ENCODE measurements around the gene CABLES2.

Gene CABLES2

DNA sequence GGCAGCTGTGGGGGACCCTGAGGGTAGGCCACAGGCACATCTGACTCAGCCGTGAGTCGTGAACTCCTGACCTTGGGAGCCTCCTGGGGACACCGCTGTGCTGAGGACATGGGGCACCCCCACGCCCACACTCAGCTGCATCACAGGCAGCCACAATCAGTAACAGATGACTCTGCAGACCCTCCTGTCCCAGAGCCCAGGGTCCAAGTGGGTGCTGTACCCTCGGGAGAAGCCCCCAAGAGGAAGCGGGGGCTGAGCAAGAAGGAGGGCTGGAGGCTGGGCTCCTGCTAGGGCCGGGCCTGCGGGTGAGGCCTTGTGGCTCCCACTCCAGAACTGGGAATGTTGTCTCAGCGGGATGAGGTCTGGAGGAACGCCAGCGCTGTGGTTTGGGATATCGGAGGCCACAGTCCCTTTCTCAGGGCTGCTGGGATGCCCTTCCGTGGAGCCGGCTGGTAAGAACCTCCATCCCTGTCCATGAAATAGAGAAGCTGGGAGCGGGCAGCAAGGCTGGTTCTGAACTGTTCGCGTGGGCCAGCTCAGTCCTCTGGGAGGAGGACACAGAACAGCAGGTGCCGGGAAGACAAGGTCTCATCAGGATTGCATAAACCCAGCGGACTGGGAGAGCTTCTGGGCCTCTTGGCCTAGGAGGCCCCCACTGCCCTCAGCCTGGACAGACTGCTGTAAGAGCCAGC, 36.8 kb downstream of the CABLES2 start:
- DNase-seq (ENCODE audit: low spot score): no peak

DNA sequence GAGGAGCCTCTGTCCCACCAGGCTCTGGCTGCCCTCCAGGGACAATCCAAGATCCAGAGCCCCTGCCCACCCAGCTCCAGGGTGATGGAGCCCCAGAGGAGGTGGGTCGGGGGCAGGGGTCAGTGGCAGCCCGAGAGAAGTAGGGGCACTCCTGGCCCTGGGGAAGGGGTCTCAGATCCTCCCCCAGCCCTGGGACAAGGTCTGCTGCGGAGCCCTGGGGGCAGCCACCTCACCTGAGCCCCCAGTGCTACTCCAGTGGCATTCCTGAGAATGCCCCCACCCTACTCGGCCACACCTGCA, 37.3 kb downstream of the CABLES2 start:
- DNase-seq (ENCODE audit: low spot score): no peak

DNA sequence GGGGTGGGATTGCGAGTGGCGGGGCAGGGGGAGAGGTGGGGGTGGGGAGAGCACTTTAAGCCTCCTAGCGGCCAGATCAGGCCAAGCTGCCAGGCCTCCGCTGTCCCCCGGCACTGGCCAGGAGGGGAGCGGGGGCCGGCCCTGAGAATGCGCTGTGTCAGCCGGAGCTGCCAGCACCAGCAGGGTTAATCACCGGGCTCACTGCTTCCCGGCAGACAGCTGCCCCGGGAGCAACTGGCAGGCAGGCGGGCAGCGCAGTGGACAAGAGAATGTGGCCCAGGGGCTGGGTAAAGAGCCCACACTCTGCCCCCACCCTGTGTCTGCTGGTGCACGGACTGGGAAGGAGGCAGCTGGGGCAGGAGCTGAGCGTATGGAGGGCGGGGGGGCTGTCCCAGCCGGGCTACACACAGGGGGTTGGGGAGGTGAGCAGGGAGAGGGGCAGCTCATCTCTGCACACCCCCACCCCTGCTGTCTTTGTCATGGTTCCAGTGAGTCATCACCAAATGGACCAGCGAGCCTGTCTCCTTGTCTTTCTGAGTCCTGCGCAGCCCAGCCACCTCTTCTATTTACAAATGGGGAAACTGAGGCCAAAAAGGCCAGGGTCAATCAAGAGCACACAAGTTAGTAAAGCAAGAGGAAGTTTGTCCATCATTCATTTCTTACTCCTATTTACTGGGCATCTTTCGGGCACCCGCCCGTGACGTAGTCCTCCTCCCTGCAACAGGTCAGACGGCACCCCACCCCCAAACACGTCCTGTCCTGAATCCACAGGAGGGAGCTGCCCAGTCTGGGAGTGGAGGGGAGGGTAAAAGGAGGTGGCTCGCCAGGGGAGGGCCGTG, 37.9 kb downstream of the CABLES2 start:
- no peak for DNase-seq (ENCODE audit: low spot score)

DNA sequence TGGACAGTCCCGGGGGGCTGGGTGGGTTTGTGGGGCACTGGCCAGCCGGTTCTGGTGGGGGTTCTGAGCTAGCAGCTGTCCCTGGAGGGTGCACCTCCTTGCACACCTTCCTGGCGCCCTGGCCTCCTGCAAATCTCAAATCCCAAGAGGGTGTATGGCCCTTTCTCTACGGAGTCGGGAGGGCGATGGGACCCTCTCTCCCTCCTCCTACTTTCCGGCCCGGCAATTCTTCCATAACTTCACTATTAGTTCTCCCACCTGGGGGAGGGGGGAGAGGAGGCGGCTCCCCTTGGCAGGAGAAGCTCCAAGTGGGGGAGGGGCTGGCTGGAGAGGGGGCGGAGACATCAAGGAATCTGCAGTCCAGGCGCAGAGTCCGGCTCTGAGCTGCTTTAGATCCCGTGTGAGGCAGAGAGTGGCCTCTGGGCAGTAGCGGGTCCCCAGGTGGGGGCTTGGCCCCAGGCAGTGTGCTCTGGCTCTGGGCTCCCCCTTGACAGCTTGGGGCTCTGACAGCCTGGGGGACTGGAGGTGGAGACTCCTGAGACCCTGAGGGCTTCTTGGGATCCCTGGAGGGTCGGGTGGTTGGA, 38.6 kb downstream of the CABLES2 start:
- DNase-seq (ENCODE audit: low spot score): no peak

DNA sequence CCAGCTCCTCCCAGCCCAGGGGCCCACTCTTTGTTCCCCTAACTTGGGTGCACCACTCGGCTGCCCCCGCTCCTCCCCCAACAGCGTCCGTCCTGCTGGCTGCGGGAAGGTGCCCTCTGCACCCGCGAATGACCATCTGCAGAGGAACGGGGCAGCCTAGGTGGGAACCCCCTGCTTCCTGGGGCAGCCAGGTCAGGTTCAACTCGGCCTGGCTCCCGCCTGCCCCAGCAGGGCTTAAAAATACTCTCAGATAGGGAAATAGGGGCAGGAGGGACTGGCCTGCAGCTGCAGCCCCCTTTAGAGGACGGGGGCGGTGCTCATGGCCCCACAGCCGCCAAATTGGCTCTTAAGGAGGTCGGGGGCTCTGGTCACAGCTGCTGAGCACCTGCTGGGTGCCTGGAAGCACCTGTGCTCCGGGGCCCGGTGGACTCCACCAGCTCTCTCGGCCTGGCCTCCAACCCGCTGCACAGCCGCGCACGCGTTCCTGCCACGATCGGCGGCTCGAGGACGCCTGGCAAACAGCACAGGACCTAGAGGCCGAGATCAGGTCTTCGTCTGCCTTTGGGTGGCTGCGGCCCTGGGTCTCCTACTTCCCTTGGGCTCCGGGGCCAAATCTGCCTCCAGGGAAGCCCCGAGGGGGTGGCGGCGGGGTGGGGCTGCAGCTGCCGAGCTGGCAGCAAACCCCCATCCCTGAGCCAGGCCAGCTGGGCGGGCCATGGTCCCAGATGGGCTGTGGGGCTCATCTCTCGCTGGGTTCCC, 39.3 kb downstream of the CABLES2 start:
- DNase-seq (ENCODE audit: low spot score): no peak

DNA sequence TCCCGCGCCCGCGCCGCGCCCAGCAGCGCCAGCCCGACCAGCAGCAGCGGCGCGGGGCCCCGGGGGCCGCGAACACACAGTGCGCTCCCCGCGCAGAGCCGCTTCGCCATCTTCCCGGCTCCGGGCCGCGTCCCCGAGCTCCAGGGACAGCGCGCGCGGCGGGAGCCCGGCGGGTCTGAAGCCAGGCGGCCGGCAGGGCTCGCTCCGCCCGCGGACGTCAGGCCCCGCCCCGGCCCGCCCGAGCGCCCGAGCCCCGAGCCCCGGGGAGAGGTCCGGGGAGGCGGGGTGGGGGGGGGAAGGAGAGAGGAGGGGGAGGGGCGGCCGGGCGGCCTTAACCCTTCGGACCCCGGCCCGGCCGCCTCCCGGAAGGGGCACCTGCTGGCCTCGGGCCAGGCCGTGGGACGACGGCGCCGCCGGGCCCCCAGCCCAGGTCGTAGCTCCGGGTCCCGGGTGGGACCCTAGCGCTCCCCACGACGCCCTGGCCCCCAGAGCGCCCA, 39.9 kb downstream of the CABLES2 start, which contains the start of gene LAMA5:
LAMA5 (minus strand) TSS at position 177 of the 497 bp plus-strand sequence; CDS start at position 110, 67 bp downstream.
- no peak for DNase-seq (ENCODE audit: low spot score)

DNA sequence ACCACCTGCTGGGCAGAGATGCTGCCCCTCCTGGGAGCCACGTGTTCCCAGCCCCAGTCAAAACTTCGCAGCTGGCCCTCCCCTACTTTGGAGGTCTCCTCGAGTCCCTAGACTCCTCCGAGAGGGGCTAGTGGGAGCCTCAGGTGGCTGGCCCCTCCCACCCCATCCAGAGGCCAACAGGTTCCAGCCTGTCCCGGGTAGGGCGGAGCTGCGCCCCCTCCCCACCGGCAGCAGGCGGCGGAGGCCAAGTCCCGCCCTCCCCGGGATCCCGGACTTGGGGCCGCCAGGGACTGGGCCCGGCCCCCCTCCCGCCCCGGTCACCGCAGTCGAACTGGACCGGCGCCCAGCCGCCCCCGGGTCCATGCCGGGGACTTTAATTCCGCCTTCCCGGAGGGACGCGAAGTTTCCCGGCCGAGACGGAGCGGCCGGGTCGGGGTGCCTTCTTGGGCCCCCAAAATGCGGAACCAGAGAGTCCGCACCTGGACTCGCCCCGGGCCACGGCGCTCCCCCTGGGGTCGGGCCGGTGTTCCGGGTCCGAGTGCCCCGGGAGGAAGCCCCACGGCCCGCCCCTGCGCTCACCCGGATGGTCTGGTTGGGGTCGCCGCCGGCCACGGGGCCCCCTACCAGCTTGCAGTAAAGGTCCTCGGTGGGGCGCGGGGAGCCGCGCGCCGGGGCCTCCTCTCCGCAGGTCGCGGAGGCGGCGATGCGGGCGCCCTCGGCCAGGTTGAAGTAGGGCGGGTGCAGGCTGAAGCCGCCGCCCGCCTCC, 40.5 kb downstream of the CABLES2 start:
- DNase-seq (ENCODE audit: low spot score): no peak

DNA sequence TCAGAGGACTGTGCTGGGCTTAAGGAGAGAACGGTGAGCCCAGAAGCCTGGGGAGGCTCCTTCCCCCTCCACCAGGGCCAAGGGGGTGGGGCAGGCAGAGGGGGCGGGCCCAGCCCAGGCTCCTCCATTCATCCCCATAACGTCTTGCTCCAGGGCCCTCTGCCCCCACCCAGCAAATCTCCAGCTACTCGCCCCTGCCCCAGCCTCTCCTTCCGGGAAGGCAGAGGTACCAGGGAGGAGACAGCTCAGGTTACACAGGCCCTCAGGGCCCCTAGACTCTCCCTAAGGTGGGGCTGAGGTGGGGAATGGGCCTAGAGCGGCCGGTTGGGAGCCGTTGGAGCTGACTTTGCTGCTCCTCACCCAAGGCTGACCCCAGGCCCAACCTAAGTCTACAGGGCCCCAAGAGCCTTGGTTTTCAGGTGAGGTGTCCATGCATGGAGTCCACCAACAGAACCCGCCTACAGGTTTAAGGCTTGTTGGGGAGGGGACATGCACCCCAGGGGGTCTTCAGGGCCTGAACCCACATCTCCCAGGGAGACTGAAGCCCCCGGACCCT, 41.2 kb downstream of the CABLES2 start:
- DNase-seq (ENCODE audit: low spot score): no peak

DNA sequence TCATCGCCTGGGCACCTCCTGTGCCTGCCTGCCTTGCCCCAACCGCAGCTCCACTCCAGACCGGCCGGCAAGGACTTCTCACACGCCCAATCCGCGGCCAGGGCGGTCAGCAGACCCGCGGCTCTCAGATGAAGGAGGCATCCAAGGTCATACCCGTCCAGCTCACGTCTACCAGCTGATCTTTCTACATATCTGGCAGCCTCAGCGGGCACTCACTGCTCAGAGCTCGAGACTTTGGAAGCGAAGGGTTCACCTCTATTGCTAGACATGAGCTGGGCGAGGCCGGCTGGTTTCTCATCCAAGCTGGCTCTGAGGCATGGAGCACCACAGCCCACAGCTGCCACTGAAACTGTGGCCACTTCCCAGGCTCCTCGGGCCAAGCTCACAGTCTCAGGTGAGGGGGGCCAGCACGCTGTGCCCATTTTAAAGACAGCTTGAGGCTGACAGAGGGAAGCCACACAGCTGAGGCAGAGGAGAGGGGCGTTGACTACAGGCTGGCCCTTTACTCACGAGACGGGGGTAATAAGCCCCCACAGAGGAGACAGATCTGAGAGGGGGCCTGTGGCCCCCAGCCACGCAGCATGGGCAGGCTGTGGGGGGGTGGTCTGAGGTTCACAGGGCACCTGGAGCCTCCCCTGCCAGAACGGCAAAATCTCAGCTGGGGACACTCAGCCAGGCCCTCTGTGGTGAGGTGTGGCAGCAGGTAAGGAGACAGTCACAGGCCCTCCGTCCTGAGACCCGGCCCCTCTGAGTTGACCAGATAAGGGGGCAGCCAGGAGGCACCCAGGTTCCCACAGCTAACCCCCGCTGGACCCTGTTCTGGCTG, 42.0 kb downstream of the CABLES2 start:
- no peak for DNase-seq (ENCODE audit: low spot score)

DNA sequence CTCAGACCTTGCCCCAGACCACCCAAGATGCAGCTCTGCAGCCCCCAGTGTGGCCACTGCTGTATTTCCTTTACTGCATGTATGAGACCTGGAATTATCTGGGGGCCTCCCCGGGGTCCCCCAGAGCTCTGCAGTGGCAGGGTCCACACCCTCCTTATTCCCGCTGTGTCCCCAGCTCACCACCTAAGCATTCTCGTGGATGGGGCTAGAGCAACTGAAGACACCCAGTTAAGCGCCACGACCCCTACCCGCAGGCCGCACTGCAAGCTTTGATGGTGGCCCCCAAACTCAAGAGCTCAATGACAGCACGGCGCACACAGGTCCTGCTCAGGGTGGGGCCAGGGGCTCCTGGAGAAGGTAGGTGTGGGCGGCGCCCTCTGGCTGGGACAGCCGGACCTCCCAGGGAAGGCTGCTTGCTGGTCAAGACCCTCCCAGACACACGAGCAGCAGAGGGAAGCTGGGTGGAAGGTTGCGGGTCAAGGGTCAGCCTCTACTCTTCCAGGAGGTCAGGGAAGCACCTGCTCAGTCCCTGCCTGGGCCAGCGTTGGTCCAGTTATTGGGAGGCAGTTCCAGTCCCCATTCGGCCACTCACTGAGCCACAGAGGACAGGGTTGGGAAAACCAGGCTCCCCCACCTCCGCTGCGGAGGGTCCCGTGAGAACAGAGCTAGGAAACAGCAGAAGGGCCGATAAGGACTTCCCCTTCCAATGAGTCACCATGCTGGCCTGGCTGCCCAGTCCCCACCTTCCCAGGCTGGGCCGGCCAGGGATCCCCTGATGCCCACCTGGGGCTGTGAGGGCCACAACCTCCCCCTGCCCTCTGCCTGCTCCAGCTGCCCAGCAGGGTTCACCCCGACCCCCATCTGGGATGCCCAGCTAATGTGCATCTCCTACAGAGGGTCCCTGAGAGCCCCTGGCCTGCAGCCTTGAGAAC, 42.9 kb downstream of the CABLES2 start:
- DNase-seq (ENCODE audit: low spot score): no peak

DNA sequence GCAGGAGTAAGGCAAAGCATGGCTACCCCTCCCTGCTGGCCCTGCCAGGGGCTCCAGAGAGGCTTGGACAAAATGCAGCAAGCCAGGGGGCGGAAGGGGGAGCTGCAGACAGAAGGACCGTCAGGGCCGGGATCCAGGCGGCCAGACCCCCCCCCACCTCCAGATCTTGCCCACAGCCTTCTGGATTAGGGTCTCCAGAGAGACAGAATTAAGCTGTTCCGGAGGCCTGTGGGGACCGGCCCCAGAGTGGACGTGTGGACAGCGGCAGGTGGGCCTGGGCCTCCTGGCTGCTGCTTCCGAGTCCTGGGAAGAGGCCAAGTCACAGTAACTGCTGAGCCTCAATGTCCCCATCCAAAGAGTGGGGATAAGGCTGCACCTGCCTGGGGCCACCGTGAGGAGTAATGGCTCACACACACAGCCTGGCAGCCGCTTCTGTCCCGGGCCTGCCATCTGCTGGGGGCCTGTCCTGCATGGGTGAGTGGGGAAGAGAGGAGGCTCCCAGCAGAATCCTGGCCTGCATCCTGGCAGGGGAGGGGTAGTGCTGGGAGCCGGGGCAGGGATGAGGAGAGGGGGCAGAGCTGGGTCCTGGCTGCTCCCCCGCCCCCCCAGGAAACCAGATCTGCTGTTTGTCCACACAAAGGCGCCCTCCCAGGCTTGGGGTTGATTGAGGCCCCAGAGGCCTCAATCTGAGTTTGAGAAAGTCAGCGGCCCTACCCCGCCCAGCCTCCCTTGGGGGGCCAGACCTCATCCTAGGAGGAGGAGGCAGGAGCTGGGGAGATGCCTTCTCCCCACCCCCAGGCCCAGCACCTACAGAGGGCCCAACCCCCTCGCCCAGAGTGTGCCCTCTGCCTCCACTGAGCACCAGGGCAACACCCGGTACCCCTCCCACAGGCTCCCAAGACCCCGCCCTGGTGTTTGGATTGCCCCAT, 43.8 kb downstream of the CABLES2 start:
- no peak for DNase-seq (ENCODE audit: low spot score)

DNA sequence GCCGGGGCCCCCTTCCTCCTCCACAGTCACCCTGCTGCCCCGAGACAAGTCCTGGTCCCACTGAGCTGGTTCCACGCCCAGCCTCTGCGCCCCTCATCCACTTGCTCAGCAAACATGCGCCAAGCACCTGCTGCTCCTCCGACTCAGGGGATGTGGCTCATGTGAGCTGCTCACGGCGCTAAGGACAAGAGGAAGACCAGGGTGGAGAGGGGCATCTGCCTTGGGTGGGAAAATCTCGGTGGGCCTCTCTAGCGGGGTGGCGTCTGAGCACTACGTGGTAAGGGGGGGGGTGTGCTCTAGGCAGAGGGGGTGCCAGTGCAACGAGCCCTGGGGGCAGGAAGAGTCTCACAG, 44.5 kb downstream of the CABLES2 start:
- no peak for DNase-seq (ENCODE audit: low spot score)

DNA sequence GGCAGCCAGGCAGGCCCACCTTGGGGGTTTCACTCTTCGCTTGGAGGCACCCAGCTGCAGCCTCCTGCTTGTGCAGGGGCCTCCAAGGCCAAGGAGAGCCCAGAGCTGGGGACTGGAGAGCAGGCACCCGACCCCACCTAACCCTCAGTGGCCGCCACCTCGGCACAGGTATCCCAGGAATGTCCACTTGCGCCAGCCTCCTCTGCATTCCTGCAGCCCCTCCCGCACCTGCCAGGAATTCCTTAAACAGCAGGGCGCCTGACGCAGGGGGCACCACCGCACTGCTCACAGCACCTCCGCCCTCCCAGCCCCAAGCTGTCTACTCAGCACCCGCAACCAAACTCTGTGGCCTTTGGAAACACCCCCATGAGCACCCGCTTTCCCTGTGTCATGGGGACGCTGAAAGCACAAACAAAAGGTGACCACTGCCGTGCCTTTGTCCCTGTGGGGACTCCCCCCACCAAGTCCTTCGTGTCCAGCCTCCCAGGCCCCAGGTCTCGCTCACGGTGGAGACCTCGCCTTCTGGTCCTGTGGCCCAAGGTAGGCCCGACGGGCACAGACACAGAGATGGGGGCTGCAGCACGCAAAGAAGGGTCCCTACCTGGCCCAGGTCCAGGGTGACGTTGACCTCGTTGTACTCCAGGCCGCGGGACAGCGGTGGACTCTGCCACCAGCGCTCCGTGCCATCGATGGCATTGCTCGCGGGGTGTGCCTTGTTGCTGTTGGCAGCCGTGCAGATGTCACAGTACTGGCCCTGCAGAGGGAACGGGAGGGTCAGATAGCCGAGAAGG, 45.1 kb downstream of the CABLES2 start:
- DNase-seq (ENCODE audit: low spot score): no peak

DNA sequence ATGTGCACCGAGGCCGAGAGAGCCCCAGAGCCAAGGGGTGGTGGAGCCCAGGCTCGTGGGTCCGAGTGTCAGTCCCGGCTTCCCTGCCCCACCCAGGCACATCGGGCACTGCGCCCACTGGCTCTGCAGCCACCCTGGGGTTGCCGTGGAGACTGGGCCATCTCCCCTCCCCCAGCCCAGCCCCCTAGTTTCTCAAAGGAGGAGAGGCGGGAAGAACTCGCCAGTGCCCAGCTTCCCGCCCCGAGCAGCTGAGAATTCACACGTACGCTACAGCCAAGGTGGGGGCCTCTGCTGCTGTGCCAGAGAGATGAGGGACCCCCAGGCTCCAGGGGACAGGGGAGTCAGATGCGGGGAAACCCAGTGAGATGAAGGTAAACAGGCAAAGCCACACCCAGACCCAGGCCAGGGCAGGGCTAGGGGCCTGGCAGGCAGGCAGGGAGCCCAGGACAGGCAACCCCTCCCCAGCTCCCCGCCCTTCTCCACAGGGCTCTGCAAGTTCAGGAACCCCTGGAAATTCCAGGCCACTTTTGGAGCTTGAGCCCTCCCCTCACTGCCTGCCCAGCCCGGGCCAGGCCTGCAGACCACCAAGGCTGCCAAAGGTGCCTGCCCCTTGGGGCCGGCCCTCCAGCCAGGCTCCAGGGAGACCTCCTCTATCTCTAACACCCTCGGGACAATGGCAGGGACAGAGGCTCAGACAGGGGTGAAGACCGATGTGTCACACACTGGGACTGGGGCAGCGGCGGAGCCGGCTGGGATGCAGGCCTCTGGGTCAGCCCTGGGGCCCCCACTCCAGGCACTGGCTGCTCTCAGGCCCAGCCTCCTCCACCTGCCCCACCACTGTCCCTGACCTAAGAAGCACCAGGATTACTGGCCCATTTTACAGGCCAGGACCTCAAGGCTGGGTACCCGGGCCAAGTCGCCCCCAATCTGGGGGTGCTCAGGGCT, 46.0 kb downstream of the CABLES2 start:
- no peak for DNase-seq (ENCODE audit: low spot score)

DNA sequence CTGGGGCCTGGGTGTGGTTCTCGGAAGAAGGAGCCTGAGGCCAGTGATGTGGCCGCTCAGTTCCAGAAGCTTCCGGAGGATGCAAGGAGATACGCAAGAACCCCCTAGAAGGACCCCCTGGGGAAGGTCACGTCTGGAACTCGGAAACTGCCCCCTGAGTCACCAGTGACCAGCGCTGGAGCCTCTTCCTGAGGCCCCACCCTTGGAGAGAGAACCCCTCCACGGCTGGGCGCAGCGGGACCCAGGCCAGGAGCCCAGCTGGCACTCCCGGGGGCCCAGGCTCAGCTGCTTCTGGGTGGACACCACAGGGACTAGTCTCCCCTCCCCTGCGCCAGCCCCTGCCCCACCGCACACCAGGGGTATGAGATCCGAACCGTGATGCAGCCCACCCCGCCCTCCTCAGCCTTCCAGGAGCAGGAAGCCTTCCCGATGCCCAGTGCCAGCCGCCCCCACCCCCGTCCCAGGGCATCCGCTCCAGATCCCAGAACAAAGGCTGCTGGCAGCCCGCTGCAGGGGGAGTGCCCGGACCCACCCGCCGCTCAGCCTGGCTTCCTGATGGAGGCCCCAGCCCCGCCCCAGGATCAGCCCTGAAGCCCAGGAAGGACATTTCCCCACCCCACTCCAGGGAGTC, 47.5 kb downstream of the CABLES2 start:
- no peak for DNase-seq (ENCODE audit: low spot score)

DNA sequence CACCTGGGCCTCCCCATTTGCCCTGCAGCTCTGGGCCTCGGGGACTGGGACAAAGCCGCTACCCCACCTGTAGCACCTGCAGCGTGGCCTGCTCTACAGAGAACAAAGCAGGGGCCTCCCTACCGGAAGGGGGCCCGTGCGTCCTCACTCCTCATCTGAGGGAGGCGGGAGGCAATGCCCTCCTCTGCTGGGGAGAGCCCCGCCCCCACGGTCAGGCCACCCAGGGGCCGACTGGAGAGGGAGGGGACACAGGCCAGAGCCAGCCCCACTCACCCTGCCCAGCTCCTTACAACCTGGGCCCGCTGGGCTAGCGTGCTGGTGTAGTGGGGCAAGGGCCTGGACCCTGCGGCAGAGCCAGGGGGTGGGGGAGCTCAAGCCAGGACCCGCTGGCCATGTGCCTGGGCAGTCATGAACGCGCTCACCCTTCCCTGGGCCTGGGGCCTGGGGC, 48.0 kb downstream of the CABLES2 start:
- no peak for DNase-seq (ENCODE audit: low spot score)

Data from putamen (tissue), 1 donor.